HG02840 (cell line): ENCODE data around the gene ANKRD33.

Source experiments
- ATAC-seq: cut with Tn5 transposase; IDR thresholded peaks from one replicate; pipeline ENCODE4 v1.9.1; 2021; ENCODE audit warnings: mild to moderate bottlenecking, moderate library complexity, moderate number of reproducible peaks; ENCODE audit not compliant: unreplicated experiment, low FRiP score

Gene ANKRD33

GRCh38 chr12:51937926-51938325 is 50.0 kb downstream of the ANKRD33 start:
- ATAC-seq: no peak

DNA sequence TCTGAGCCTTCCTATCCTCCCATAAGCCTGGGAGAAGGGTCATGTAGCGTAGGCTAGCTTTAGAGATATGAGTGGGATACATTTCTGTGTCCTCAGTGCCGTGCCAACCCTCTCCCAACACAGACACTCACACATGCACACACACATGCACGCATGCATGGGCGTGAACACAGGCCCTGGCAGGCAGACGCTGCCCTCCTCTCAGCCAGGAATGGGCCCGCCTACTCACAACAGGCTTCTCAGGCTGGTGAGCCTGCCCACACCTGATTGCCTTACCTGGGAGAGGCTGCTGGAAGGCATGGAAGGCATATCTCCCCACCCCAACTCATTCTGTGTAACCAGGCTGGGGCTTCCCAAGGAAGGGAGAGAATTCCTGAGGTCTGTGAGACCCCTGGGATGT is 50.8 kb downstream of the ANKRD33 start:
- ATAC-seq: no peak

DNA sequence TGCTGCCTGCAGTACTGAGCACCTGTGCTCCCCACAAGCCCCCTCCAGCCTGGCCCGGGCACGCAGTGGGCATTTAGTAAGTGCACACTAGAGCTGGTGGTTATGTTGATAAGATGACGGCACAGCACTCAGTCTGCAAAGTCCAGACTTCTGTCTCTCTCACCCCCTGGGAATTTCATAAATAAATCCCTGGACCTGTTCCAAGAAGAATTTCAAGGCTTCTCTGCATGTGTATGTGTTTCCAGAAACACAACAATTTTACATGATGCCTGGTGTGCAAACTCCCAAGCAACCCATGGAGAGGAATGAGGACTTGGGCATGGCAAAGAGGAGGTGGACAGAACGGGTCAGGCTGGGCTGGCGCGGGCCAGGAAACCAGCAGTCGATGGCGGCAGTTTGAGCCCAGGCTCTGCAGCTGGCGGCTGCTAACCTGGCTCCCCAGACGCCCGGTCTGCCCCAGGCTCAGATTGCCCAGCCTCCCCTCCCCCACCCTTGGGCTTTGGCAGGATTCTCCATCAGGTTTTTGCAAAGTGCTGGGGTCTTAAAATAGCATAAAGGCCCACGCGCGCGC is 53.2 kb downstream of the ANKRD33 start:
- no peak for ATAC-seq
